Measurements from ENCODE around the gene DDX3X. TPM values are rescaled to one million over a fixed set of nuclear protein-coding genes. Genes with fewer than 3 reads are reported as not detected.

Gene DDX3X
- polyA plus RNA-seq, 1 donor from 2014 or later, result 165 TPM

- H3K9me3 ChIP-seq (ENCODE audit: low read length), result no peaks in the 10 kb centered on the region
- peak overlapping the region; percentile 82 for H3K4me3 ChIP-seq (ENCODE audit: low read length)
- TF ChIP-seq TAF1 (IDR thresholded peaks at IDR 0.05; ENCODE audit: low read depth), result no peak
- TF ChIP-seq SMC3 (conservative IDR thresholded peaks at IDR 0.05; ENCODE audit: poor library complexity), result no peak
- TF ChIP-seq POLR2AphosphoS5 (IDR thresholded peaks at IDR 0.05), result no peak
- TF ChIP-seq RAD21 (conservative IDR thresholded peaks at IDR 0.05), result no peak
- TF ChIP-seq, protein P1, sequence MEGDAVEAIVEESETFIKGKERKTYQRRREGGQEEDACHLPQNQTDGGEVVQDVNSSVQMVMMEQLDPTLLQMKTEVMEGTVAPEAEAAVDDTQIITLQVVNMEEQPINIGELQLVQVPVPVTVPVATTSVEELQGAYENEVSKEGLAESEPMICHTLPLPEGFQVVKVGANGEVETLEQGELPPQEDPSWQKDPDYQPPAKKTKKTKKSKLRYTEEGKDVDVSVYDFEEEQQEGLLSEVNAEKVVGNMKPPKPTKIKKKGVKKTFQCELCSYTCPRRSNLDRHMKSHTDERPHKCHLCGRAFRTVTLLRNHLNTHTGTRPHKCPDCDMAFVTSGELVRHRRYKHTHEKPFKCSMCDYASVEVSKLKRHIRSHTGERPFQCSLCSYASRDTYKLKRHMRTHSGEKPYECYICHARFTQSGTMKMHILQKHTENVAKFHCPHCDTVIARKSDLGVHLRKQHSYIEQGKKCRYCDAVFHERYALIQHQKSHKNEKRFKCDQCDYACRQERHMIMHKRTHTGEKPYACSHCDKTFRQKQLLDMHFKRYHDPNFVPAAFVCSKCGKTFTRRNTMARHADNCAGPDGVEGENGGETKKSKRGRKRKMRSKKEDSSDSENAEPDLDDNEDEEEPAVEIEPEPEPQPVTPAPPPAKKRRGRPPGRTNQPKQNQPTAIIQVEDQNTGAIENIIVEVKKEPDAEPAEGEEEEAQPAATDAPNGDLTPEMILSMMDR (IDR thresholded peaks at IDR 0.05; ENCODE audit: poor library complexity, severe bottlenecking), result no peak
- no peak for TF ChIP-seq MXI1 (conservative IDR thresholded peaks at IDR 0.05; ENCODE audit: poor library complexity, severe bottlenecking)
- no peak for TF ChIP-seq EZH2 (IDR thresholded peaks at IDR 0.05; ENCODE audit: borderline replicate concordance, insufficient read depth, low read length, poor library complexity, severe bottlenecking)
- no peaks in the 10 kb centered on the region for H3K36me3 ChIP-seq (ENCODE audit: insufficient read depth, low read length)
- no peaks in the 10 kb centered on the region for H3K9me2 ChIP-seq (ENCODE audit: insufficient read depth, low read length)
- H3K79me2 ChIP-seq (replicated peaks; ENCODE audit: insufficient read depth, low read length), result peaks cover 20% of the 10 kb centered on the region
- peak overlapping the region; percentile 55 for H3K4me2 ChIP-seq (ENCODE audit: low read length)
- H3F3A ChIP-seq (ENCODE audit: insufficient read depth, low read length, poor library complexity, severe bottlenecking), result no peaks in the 10 kb centered on the region
- H2AFZ ChIP-seq (ENCODE audit: low read depth, low read length), result no peak overlapping the region
- H3K27ac ChIP-seq (ENCODE audit: low read length), result peak overlapping the region; percentile 100
- peaks cover 13% of the 10 kb centered on the region for H4K20me1 ChIP-seq (ENCODE audit: insufficient read depth)
- H3K9ac ChIP-seq (ENCODE audit: low read length), result peak overlapping the region; percentile 100
- no peaks in the 10 kb centered on the region for H3K27me3 ChIP-seq (ENCODE audit: insufficient read depth, low read depth, low read length)
These were observed 2.0 kb upstream of the DDX3X start for GRCh38 chrX:41332005-41332404.

DNA sequence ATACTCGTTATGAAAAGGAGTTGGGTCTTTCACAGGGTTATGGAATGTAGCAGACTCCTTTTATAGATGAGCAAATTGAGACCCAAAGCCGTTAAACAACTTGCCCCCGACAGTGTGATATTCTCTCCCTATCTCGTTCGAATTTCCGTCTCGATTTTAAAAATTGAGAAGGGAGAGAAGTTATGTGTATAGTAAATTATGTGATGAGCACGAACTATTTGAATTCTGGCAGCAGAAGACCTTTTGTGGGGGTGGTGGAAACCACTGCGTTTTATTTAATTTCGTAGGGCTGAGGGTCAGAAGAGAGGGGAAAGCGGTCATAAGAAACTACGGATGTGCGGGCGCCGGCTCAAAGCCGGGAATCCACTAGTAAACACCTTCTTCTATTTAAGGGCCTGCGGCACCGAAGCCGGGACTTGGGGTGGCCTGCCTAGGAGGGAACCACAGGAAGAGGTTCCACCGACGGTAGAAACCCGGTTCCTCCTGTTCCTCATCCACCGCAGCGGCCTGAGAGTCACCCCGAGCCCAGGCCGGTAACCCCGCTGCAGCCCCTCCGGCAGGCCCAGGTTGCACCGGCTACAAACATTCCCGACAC, 1.5 kb upstream of the DDX3X start:
- Histone ChIP-seq H3K4me2 (ENCODE audit: low read length) (peak overlapping the region; percentile 55), H3K27me3 (ENCODE audit: insufficient read depth, low read depth, low read length) (no peaks in the 10 kb centered on the region), H3K9me2 (ENCODE audit: insufficient read depth, low read length) (no peaks in the 10 kb centered on the region), H3K36me3 (ENCODE audit: insufficient read depth, low read length) (no peaks in the 10 kb centered on the region), H4K20me1 (ENCODE audit: insufficient read depth) (peaks cover 13% of the 10 kb centered on the region), H3K27ac (ENCODE audit: low read length) (peak overlapping the region; percentile 100), H2AFZ (ENCODE audit: low read depth, low read length) (peak overlapping the region; percentile 33), H3K9me3 (ENCODE audit: low read length) (no peaks in the 10 kb centered on the region), H3K79me2 (replicated peaks; ENCODE audit: insufficient read depth, low read length) (peaks cover 25% of the 10 kb centered on the region), H3K9ac (ENCODE audit: low read length) (peak overlapping the region; percentile 100), H3K4me3 (ENCODE audit: low read length) (peak overlapping the region; percentile 82), H3F3A (ENCODE audit: insufficient read depth, low read length, poor library complexity, severe bottlenecking) (no peaks in the 10 kb centered on the region)
- TF ChIP-seq, protein P1 (IDR thresholded peaks at IDR 0.05; ENCODE audit: poor library complexity, severe bottlenecking), result no peak
- TF ChIP-seq SMC3 (conservative IDR thresholded peaks at IDR 0.05; ENCODE audit: poor library complexity) (no peak), EZH2 (IDR thresholded peaks at IDR 0.05; ENCODE audit: borderline replicate concordance, insufficient read depth, low read length, poor library complexity, severe bottlenecking) (no peak), RAD21 (conservative IDR thresholded peaks at IDR 0.05) (no peak), EP300 (conservative IDR thresholded peaks at IDR 0.05; ENCODE audit: poor library complexity, severe bottlenecking) (no peak), MXI1 (conservative IDR thresholded peaks at IDR 0.05; ENCODE audit: poor library complexity, severe bottlenecking) (no peak), POLR2AphosphoS5 (IDR thresholded peaks at IDR 0.05) (no peak)
- TF ChIP-seq, protein P2, sequence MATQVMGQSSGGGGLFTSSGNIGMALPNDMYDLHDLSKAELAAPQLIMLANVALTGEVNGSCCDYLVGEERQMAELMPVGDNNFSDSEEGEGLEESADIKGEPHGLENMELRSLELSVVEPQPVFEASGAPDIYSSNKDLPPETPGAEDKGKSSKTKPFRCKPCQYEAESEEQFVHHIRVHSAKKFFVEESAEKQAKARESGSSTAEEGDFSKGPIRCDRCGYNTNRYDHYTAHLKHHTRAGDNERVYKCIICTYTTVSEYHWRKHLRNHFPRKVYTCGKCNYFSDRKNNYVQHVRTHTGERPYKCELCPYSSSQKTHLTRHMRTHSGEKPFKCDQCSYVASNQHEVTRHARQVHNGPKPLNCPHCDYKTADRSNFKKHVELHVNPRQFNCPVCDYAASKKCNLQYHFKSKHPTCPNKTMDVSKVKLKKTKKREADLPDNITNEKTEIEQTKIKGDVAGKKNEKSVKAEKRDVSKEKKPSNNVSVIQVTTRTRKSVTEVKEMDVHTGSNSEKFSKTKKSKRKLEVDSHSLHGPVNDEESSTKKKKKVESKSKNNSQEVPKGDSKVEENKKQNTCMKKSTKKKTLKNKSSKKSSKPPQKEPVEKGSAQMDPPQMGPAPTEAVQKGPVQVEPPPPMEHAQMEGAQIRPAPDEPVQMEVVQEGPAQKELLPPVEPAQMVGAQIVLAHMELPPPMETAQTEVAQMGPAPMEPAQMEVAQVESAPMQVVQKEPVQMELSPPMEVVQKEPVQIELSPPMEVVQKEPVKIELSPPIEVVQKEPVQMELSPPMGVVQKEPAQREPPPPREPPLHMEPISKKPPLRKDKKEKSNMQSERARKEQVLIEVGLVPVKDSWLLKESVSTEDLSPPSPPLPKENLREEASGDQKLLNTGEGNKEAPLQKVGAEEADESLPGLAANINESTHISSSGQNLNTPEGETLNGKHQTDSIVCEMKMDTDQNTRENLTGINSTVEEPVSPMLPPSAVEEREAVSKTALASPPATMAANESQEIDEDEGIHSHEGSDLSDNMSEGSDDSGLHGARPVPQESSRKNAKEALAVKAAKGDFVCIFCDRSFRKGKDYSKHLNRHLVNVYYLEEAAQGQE (IDR thresholded peaks at IDR 0.05; ENCODE audit: borderline replicate concordance), result no peak
